Prostate gland (tissue), 2 donors: Measurements from ENCODE around the gene RPS3. TPM values are rescaled to one million over a fixed set of nuclear protein-coding genes. Genes with fewer than 3 reads are reported as not detected.

Source experiments
- DNase-seq: peaks from one replicate; pipeline ENCODE4 v3.0.0-alpha.2; 2019; ENCODE audit warnings: low spot score
- H3K27ac ChIP-seq, 2 donors: fragments of 200-600 bp; sonication (generic); 2 replicates each; pipeline ENCODE4 v1.5.1; 2017 to 2019
- H3K27me3 ChIP-seq: fragments of 200-600 bp; sonication (generic); replicated peaks from 2 replicates; pipeline ENCODE4 v1.5.1; 2019; ENCODE audit not compliant: insufficient read depth
- H3K36me3 ChIP-seq, 2 donors: fragments of 200-600 bp; sonication (generic); 1 replicate in 1 of 2; 2 replicates in 1 of 2; pipeline versions ENCODE4 v1.5.1 to v1.8.1; 2017 to 2019
- H3K4me1 ChIP-seq: fragments of 200-600 bp; sonication (generic); replicated peaks from 2 replicates; pipeline ENCODE4 v1.5.1; 2019
- H3K4me3 ChIP-seq, 2 donors: fragments of 200-600 bp; sonication (generic); 2 replicates each; pipeline ENCODE4 v1.5.1; 2017 to 2019
- H3K9me3 ChIP-seq: fragments of 200-600 bp; sonication (generic); 2 replicates; pipeline ENCODE4 v1.5.1; 2017
- CTCF ChIP-seq, 4 experiments: fragments of 200-600 bp in 2 of 4; fragments of 450-650 bp in 2 of 4; sonication (generic) in 2 of 4; IDR thresholded peaks; 1 replicate in 3 of 4; 2 replicates in 1 of 4; pipeline ENCODE4 v1.5.1; 2016 to 2019; ENCODE audit warnings: antibody characterized with exemption in 4 of 4, mild to moderate bottlenecking in 2 of 4, moderate library complexity in 2 of 4
- POLR2A ChIP-seq: fragments of 450-650 bp; IDR thresholded peaks from one replicate; pipeline ENCODE4 v1.6.1; 2016; ENCODE audit warnings: antibody characterized with exemption, mild to moderate bottlenecking
- POLR2AphosphoS5 ChIP-seq: sonication (generic); formaldehyde crosslinking; IDR thresholded peaks from one replicate; pipeline ENCODE4 v1.6.1; 2017; ENCODE audit warnings: antibody characterized with exemption
- WGBS: methylation state at CpG from one replicate; pipeline ENCODE4 v1.1.5; 2018; 5-methylcytosine and 5-hydroxymethylcytosine counted together
- intact Hi-C: fragments of 100-400 bp; cut with DNase I; formaldehyde crosslinking; loops from one replicate; pipeline ENCODE4 v1.14.2; 2022
- total RNA-seq, 2 donors: library from RNA; depleted of rRNA; stranded (reverse); fragments of >200 nt; gene quantifications; one replicate each; pipeline ENCODE4 v1.1.0, GENCODE V29; 2016

The RPS3 gene
- total RNA-seq, 2 donors from 2014 or later = 890 to 1,636 TPM

- Histone ChIP-seq H3K9me3 (no peaks in the 10 kb centered on the region), H3K27me3 (peaks cover 1% of the 10 kb centered on the region), H3K27ac (no peak overlapping the region), H3K36me3 (no peaks in the 10 kb centered on the region), H3K4me3 (no peak overlapping the region), H3K4me1 (no peaks in the 10 kb centered on the region)
- TF ChIP-seq CTCF (IDR thresholded peaks at IDR 0.05) (no peak), POLR2A (no peak)
- 91% methylated on average over 13 of the region's 13 CpGs for WGBS
- DNase-seq = no peak
- intact Hi-C loops = no loop called here
Measured at GRCh38 chr11:75437966-75438659, 38.8 kb downstream of the RPS3 start.

- intact Hi-C loops = no loop called here
- Histone ChIP-seq H3K4me1 (no peaks in the 10 kb centered on the region), H3K4me3 (no peak overlapping the region), H3K27ac (no peak overlapping the region), H3K9me3 (no peaks in the 10 kb centered on the region), H3K36me3 (no peaks in the 10 kb centered on the region), H3K27me3 (no peaks in the 10 kb centered on the region)
- no peak for DNase-seq
- 69% methylated on average over 14 of the region's 14 CpGs for WGBS
- no peak for TF ChIP-seq POLR2A
- no peak for TF ChIP-seq CTCF (IDR thresholded peaks at IDR 0.05)
- TF ChIP-seq POLR2AphosphoS5 = no peak
Measured at GRCh38 chr11:75439026-75439425, 39.7 kb downstream of the RPS3 start.

- Histone ChIP-seq H3K9me3 (no peaks in the 10 kb centered on the region), H3K4me1 (no peaks in the 10 kb centered on the region), H3K27ac (no peak overlapping the region), H3K27me3 (no peaks in the 10 kb centered on the region), H3K4me3 (no peak overlapping the region), H3K36me3 (no peaks in the 10 kb centered on the region)
- TF ChIP-seq CTCF (IDR thresholded peaks at IDR 0.05) = no peak
- TF ChIP-seq POLR2A = no peak
- no peak for TF ChIP-seq POLR2AphosphoS5
- WGBS = 86% methylated on average over 11 of the region's 13 CpGs
- intact Hi-C loops = no loop called here
- DNase-seq = no peak
Measured at GRCh38 chr11:75439495-75440120, 40.3 kb downstream of the RPS3 start.

GRCh38 chr11:75440960-75441803, 41.9 kb downstream of the RPS3 start:
- no peaks in the 10 kb centered on the region for H3K36me3 ChIP-seq
- no peaks in the 10 kb centered on the region for H3K9me3 ChIP-seq
- H3K27me3 ChIP-seq = no peaks in the 10 kb centered on the region
- TF ChIP-seq POLR2AphosphoS5 (no peak), CTCF (IDR thresholded peaks at IDR 0.05) (no peak), POLR2A (no peak)
- no peak for DNase-seq
- H3K27ac ChIP-seq = no peak overlapping the region
- 52% methylated on average over 21 of the region's 27 CpGs for WGBS
- intact Hi-C loops = no loop called here
- no peak overlapping the region for H3K4me3 ChIP-seq
- no peaks in the 10 kb centered on the region for H3K4me1 ChIP-seq
